Stomach (tissue), 9 donors: Measurements from ENCODE around the gene CARD10. TPM values are rescaled to one million over a fixed set of nuclear protein-coding genes. Genes with fewer than 3 reads are reported as not detected.

ENCODE experiments used
- DNase-seq, 2 donors: peaks; one replicate each; pipeline versions ENCODE4 v3.0.0 to v3.0.0-alpha.2; 2013 to 2019
- H3K27ac ChIP-seq, 5 donors: fragments of 200-600 bp in 4 of 5; sonication (generic) in 4 of 5; one replicate each; pipeline ENCODE4 v1.5.1; 2013 to 2019; ENCODE audit warnings: mild to moderate bottlenecking in 1 of 5, moderate library complexity in 1 of 5
- H3K27me3 ChIP-seq, 3 donors: fragments of 200-600 bp; sonication (generic); one replicate each; pipeline ENCODE4 v1.5.1; 2017 to 2019; ENCODE audit warnings: mixed run types in 1 of 3
- H3K36me3 ChIP-seq, 4 donors: fragments of 200-600 bp; sonication (generic); 1 replicate in 3 of 4; 2 replicates in 1 of 4; pipeline ENCODE4 v1.5.1; 2016 to 2019
- H3K4me1 ChIP-seq, 4 donors: fragments of 200-600 bp; sonication (generic); one replicate each; pipeline ENCODE4 v1.5.1; 2016 to 2019
- H3K4me3 ChIP-seq, 4 donors: fragments of 200-600 bp; sonication (generic) in 3 of 4; one replicate each; pipeline ENCODE4 v1.5.1; 2016 to 2019; ENCODE audit warnings: mild to moderate bottlenecking in 1 of 4
- H3K9me3 ChIP-seq, 4 donors: fragments of 200-600 bp; sonication (generic); one replicate each; pipeline ENCODE4 v1.5.1; 2016 to 2019
- EP300 ChIP-seq: sonication (generic); formaldehyde crosslinking; IDR thresholded peaks from one replicate; pipeline ENCODE4 v1.6.1; 2017; ENCODE audit warnings: antibody characterized with exemption
- POLR2A ChIP-seq, 4 donors: fragments of 450-650 bp; IDR thresholded peaks; one replicate each; pipeline ENCODE4 v1.6.1; 2016; ENCODE audit warnings: antibody characterized with exemption in 4 of 4, control low read depth in 2 of 4, mild to moderate bottlenecking in 1 of 4, moderate library complexity in 1 of 4
- POLR2AphosphoS5 ChIP-seq, 3 donors: sonication (generic); formaldehyde crosslinking; IDR thresholded peaks; one replicate each; pipeline ENCODE4 v1.6.1; 2016; ENCODE audit warnings: antibody characterized with exemption in 3 of 3
- WGBS, 5 donors: extraction: QIAGEN DNeasy Blood & Tissue Kit in 3 of 5; methylation state at CpG; one replicate each; pipeline versions ENCODE4 v1.1.5 to v1.1.7; 2013 to 2018; 5-methylcytosine and 5-hydroxymethylcytosine counted together
- intact Hi-C: fragments of 100-400 bp; cut with DNase I; formaldehyde crosslinking; loops from one replicate; pipeline ENCODE4 v1.15.1; 2023; ENCODE audit warnings: low total_unique reads
- polyA plus RNA-seq, 3 donors: library from polyadenylated mRNA; stranded (reverse); fragments of 200-250 nt; gene quantifications; one replicate each; pipeline ENCODE4 v1.2.3, GENCODE V29; 2013
- total RNA-seq, 5 donors: library from RNA; depleted of rRNA; stranded (reverse); fragments of >200 nt; gene quantifications; one replicate each; pipeline versions ENCODE4 v1.1.0 to v1.2.3, GENCODE V29; 2014 to 2016
- TF ChIP-seq, protein P1 (sequence below), 7 experiments: fragments of 450-650 bp in 4 of 7; fragments of 200-600 bp in 3 of 7; sonication (generic) in 3 of 7; IDR thresholded peaks; one replicate each; pipeline ENCODE4 v1.5.1; 2016 to 2019; ENCODE audit warnings: antibody characterized with exemption in 7 of 7, control low read depth in 2 of 7, mild to moderate bottlenecking in 1 of 7
- donor health status: healthy with polysubstance abuse.
- donor health status: Bipolar disorder and iron deficiency.
- donor health status: healthy.

CARD10 gene
- total and polyA plus RNA-seq, 8 donors = 5.5 to 120 (median 15.7) TPM

DNA sequence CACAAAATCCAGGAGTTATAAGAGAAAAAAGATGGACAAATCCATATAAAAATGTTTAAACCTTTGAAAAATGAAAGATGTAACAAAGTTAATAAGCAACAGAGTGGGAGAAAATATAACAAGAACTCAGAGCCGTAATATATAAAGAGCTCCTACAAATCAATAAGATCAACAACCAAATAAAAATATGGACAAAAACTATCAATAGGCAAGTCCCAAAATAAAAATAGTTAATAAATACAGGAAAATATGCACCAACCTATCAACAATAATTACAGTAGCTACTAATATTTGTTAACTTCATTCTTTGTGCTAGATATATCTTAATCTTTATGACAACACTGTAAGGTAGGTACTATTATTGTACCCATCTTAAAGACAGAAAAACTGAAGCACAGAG lies 2.8 kb downstream of the CARD10 start:
- 56 to 100% (median 94%) methylated on average over 1 of the region's 1 CpG for WGBS, 5 donors
- no peak for TF ChIP-seq EP300
- TF ChIP-seq, protein P1, sequence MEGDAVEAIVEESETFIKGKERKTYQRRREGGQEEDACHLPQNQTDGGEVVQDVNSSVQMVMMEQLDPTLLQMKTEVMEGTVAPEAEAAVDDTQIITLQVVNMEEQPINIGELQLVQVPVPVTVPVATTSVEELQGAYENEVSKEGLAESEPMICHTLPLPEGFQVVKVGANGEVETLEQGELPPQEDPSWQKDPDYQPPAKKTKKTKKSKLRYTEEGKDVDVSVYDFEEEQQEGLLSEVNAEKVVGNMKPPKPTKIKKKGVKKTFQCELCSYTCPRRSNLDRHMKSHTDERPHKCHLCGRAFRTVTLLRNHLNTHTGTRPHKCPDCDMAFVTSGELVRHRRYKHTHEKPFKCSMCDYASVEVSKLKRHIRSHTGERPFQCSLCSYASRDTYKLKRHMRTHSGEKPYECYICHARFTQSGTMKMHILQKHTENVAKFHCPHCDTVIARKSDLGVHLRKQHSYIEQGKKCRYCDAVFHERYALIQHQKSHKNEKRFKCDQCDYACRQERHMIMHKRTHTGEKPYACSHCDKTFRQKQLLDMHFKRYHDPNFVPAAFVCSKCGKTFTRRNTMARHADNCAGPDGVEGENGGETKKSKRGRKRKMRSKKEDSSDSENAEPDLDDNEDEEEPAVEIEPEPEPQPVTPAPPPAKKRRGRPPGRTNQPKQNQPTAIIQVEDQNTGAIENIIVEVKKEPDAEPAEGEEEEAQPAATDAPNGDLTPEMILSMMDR (IDR thresholded peaks at IDR 0.05) = no peak
- no peak for TF ChIP-seq POLR2A (IDR thresholded peaks at IDR 0.05)
- no peak for TF ChIP-seq POLR2AphosphoS5 (IDR thresholded peaks at IDR 0.05)
- H3K27me3 ChIP-seq = peaks cover 0 to 45% (median 7%) of the 10 kb centered on the region in 3 donors
- peaks cover 5 to 61% (median 40%) of the 10 kb centered on the region in 4 donors for H3K4me1 ChIP-seq
- peaks cover 0 to 21% (median 15%) of the 10 kb centered on the region in 4 donors for H3K36me3 ChIP-seq
- no peak overlapping the region for H3K27ac ChIP-seq
- no peak for DNase-seq
- no peaks in the 10 kb centered on the region for H3K9me3 ChIP-seq
- H3K4me3 ChIP-seq = no peak overlapping the region
- intact Hi-C loops = no loop called here

DNA sequence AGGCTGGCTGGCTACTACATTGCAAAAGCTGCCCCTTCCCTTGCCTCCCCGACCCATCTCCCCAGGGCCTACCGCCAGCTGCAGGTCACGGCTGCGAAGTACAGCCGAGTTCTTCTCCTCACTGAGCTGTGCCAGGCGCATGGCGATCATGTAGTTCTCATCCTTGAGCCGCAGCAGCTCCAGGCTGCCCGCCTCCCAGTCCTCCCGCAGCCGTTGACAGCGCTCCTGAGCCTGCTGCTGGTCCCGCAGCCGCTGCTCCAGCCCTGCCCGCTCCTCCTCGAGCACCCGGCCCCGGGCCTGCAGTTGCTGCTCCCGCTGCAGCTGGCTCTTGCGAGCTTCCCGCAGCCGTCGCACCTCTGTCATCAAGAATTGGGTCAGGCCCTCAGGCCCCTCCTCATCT lies 3.3 kb downstream of the CARD10 start:
- intact Hi-C loops = no loop called here
- Histone ChIP-seq H3K36me3 (peaks cover 0 to 21% (median 15%) of the 10 kb centered on the region in 4 donors), H3K27ac (no peak overlapping the region), H3K9me3 (no peaks in the 10 kb centered on the region), H3K27me3 (peaks cover 0 to 39% (median 7%) of the 10 kb centered on the region in 3 donors), H3K4me1 (peaks cover 5 to 56% (median 36%) of the 10 kb centered on the region in 4 donors), H3K4me3 (no peak overlapping the region)
- DNase-seq = no peak
- WGBS, 5 donors = 93 to 97% (median 95%) methylated on average over 13 to 23 of the region's 23 CpGs
- TF ChIP-seq EP300 (no peak), POLR2AphosphoS5 (IDR thresholded peaks at IDR 0.05) (no peak), POLR2A (IDR thresholded peaks at IDR 0.05) (no peak)
- TF ChIP-seq, protein P1 (IDR thresholded peaks at IDR 0.05) = no peak

- TF ChIP-seq POLR2AphosphoS5 (IDR thresholded peaks at IDR 0.05) (no peak), EP300 (no peak), POLR2A (IDR thresholded peaks at IDR 0.05) (no peak)
- TF ChIP-seq, protein P1 (IDR thresholded peaks at IDR 0.05) = no peak
- WGBS, 5 donors = 72 to 86% (median 78%) methylated on average over 15 of the region's 15 CpGs
- Histone ChIP-seq H3K9me3 (no peaks in the 10 kb centered on the region), H3K27ac (no peak overlapping the region), H3K4me1 (peaks cover 6 to 53% (median 33%) of the 10 kb centered on the region in 4 donors), H3K36me3 (peaks cover 0 to 21% (median 15%) of the 10 kb centered on the region in 4 donors), H3K4me3 (no peak overlapping the region), H3K27me3 (peaks cover 0 to 27% (median 7%) of the 10 kb centered on the region in 3 donors)
- DNase-seq = no peak
- intact Hi-C loops = no loop called here
Observed at GRCh38 chr22:37514526-37515051, 4.6 kb downstream of the CARD10 start.

- H3K27ac ChIP-seq = peak overlapping the region; percentile 8 to 68 (median 21)
Observed at GRCh38 chr22:37511395-37512104, 7.7 kb downstream of the CARD10 start.

More at GRCh38 chr22:37511395-37512104, 7.7 kb downstream of the CARD10 start:
- TF ChIP-seq, protein P1 (IDR thresholded peaks at IDR 0.05) = no peak
- TF ChIP-seq POLR2A (IDR thresholded peaks at IDR 0.05) (no peak), EP300 (no peak), POLR2AphosphoS5 (IDR thresholded peaks at IDR 0.05) (no peak)
- no peak for DNase-seq
- Histone ChIP-seq H3K9me3 (no peaks in the 10 kb centered on the region), H3K27me3 (peaks cover 0 to 12% (median 0%) of the 10 kb centered on the region in 3 donors), H3K36me3 (peaks cover 0 to 36% (median 27%) of the 10 kb centered on the region in 4 donors), H3K4me1 (peaks cover 5 to 50% (median 31%) of the 10 kb centered on the region in 4 donors), H3K4me3 (no peak overlapping the region)
- intact Hi-C loops = no loop called here
- 88 to 94% (median 89%) methylated on average over 6 of the region's 6 CpGs for WGBS, 5 donors
